Stimulated activated CD4-positive, alpha-beta T cell treated with anti-CD3 and anti-CD28 coated beads, Interleukin-2, amount 100 ng/mL, for 24 hours (primary cell): ENCODE data around the gene CFAP70.
"Not testable (repeated sequence)": the region's sequence is repeated elsewhere in the genome, so short reads cannot be mapped to it uniquely, and the experiment has no call there.

ENCODE experiments used
- DNase-seq, 2 donors: peaks; one replicate each; pipeline ENCODE4 v3.0.0-alpha.2; 2020

CFAP70 gene

DNA sequence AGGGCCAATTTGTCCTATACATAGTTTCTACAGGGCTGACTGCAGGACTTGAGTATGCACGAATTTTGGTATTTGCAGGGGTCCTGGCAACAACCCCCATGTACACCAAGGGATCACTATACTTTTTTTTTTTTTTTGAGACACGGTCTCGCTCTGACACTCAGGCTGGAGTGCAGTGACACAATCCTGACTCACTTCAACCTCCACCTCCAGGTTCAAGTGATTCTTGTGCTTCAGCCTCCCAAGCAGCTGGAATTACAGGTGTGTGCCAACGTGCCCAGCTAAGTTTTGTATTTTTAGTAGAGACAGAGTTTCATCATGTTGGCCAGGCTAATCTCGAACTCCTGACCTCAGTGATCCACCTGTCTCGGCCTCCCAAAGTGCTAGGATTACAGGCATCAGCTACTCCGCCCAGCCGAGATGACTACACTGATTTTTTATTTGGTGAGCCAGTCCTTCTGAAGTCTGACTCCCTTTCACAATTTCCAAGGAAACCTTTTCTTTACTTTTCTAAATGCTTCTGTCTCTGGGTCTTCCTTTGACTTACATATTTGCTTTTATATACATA, 19.8 kb downstream of the CFAP70 start:
- DNase-seq = no peak

DNA sequence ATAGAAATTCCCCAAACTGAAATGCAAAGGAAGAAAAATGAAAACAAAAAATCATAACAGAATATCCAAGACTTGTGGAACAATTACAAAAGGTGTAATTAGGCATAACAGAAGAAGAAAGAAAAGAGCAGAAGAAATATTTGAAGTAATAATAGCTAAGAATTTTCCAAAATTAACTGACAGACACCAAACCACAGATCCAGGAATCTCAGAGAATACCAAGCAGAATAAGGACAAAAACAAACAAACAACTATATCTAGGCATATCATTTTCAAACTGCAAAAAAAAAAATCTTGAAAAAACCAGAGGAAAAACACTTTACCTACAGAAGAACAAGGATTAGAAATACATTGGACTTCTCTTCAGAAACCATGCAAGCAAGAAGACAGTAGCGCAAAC, 25.5 kb downstream of the CFAP70 start:
- DNase-seq = no peak

DNA sequence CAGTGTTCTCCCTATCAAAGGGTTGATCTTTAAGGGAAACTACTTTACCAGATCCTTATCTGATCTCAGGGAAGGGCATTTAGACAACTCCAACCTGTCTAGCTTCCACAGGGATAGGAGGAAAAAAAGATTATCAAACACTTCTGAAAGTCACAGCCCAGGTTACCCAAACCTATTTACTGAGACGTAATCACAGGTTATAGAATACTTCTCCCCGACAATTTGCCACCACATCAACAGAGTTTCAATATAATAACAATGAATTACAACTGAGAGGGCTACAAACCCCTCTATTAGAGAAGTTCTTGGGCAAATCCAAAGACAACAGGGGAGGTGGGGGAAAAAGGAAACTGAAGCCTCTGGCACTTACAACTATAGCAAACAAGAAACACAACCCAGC, 26.3 kb downstream of the CFAP70 start:
- DNase-seq = no peak

DNA sequence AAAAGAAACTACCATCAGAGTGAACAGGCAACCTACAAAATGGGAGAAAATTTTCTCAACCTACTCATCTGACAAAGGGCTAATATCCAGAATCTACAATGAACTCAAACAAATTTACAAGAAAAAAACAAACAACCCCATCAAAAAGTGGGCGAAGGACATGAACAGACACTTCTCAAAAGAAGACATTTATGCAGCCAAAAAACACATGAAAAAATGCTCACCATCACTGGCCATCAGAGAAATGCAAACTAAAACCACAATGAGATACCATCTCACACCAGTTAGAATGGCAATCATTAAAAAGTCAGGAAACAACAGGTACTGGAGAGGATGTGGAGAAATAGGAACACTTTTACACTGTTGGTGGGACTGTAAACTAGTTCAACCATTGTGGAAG, 30.1 kb downstream of the CFAP70 start:
- not testable (repeated sequence) for DNase-seq

DNA sequence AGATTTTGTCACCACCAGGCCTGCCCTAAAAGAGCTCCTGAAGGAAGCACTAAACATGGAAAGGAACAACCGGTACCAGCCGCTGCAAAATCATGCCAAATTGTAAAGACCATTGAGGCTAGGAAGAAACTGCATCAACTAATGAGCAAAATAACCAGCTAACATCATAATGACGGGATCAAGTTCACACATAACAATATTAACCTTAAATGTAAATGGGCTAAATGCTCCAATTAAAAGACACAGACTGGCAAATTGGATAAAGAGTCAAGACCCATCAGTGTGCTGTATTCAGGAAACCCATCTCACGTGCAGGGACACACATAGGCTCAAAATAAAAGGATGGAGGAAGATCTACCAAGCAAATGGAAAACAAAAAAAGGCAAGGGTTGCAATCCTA, 33.4 kb downstream of the CFAP70 start:
- DNase-seq = not testable (repeated sequence)

DNA sequence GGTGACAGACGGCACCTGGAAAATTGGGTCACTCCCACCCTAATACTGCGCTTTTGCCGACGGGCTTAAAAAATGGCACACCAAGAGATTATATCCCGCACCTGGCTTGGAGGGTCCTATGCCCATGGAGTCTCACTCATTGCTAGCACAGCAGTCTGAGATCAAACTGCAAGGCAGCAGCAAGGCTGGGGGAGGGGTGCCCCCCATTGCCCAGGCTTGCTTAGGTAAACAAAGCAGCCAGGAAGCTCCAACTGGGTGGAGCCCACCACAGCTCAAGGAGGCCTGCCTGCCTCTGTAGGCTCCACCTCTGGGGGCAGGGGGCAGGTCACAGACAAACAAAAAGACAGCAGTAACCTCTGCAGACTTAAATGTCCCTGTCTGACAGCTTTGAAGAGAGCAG, 35.1 kb downstream of the CFAP70 start:
- not testable (repeated sequence) for DNase-seq

DNA sequence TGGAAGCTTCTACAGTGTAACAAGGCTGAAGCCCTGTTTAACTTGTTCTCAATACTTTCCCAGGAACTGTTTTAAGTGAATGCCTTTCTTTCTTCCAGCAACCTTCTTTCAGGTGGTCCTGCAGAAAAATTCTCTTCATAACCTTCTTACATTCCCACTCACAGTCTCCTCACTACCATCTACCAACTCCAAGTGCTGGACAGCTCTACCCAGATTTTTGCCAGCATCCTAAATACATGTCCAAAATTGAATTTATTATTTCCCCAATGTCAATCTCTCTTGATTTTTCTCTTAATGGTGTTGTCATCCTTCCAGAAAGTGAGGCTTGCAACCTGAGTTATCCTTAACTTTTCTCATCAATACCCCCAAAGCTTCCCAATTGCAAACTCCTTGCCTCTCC, 48.2 kb downstream of the CFAP70 start:
- DNase-seq = no peak

DNA sequence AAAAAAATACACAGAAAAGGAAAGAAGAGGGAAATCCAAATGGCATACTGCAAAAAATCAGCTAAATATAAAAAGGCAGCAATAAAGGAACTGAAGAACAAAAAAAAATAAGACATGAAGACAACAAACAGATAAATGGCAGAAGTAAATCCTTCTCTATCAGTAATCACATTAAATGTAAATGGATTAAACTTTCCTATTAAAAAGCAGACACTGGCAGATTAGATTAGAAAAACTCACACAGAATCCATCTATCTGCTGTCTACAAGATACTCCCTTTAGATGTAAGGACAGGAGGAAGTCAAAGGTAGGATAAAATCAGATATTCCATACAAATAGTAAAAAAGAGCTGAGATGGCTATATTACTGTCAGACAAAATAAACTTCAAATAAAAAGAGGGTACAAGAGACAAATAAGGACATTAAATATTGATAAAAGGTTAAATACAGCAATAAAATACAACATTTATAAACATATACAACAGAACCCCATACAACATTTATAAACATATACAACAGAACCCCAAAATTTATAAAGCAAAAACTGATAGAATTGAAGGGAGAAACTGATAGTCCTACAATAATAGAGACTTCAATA, 51.4 kb downstream of the CFAP70 start:
- DNase-seq = no peak

DNA sequence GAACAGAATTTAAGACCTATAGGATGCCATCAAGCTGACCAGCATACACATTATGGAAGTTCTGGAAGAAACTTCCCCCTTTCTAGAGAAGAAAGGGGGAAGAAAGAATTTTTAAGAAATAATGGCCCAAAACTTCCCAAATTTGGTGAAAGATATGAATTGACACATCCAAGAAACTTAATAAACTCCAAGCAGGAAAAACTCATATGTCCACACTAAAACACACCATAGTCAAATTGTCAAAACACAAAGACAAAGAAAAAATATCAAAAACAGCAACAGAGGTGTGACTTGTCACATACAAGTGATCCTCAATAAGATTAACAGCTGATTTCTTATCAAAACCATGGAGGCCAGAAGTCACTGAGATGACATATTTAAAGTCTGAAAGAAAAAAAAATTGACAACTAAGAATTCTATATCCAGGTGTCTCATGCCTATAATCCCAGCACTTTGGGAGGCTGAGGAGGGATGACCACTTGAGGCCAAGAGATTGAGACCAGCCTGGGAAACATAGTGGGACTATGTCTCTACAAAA, 52.4 kb downstream of the CFAP70 start:
- DNase-seq = no peak

DNA sequence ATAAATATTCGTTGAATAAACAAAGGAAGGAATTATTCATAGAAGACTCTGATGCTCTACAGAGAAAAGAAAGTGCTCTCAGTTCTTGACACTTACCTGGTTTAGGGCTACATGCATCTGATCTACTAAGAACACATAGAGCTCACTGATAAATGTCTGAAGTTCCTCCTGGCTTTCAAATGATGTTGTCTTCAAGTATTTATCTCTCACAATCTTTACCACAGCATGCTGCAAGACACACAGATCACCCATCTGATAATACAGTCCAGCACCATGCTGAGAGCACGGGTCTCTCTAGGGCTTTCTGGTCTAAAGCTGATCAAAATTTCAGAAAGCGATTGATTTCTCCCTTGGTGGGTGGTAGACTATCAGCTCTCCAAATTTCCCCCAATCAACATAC, 61.7 kb downstream of the CFAP70 start:
- DNase-seq = no peak

DNA sequence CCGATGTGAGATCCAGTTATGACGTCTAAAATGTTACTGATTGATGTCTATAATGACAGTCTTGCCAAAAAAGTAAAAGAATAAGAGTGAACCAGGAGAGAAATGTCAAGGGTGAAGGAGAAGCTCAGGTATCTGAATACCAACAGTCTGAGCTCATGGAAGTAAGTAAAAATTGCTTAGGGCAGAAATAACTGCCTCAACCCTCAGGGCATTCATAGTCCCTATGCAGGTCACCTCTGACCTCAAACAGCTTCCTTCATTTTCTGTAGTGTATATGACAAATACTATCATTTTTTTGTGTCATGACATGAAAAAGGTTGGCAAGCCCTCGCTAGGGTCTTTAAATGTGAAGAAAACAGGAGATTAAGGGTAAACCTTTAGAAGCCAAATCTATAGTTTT, 65.2 kb downstream of the CFAP70 start:
- DNase-seq = no peak

DNA sequence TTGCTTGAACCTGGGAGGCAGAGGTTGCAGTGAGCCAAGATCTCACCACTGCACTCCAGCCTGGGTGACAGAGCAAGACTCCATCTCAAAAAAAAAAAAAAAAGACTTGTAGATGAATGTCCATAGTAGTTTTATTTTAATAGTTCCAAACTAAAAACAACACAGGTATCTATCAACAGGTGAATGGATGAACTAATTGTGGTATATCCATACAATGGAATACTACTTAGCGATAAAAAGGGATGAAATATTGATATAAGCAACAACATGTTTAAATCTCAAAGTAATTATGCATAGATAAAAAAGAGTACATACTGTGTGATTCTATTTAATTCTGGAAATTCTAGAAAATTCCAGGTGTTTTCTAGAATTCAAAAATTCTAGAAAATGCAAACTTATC, 68.7 kb downstream of the CFAP70 start:
- DNase-seq = no peak

DNA sequence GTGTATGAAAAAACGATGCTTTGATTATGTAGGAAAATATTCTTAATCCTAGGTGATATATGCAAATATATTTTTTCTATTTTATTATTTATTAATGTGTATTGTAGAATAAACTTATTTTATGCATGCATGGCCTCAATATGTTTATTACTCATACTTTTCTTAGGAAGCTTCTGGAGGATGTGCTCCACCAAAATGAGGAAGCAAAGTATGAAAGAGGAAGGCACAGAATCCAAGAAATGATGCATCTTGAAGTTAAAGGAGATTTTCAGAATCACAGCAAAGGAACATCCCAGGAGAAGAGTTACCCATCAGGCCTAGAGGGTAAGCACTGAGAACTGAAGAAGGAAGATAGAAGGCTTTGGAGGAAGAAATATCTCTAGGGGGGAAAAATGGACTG, 71.2 kb downstream of the CFAP70 start:
- DNase-seq = no peak

DNA sequence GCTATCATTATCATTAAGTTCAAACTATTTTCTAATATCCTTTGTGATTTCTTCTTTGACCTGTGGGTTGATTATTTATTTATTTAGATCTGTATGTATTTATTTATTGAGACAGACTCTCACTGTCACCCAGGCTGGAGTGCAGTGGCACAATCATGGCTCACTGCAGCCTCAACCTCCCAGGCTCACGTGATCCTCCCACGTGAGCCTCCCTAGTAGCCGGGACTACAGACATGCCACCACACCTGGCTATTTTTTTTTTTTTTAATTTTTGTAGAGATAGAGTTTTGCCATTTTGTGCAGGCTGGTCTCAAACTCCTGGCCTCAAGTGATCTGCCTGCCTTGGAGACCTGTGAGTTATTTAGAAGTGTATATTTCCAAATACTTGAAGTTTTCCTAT, 77.6 kb downstream of the CFAP70 start:
- DNase-seq = no peak

DNA sequence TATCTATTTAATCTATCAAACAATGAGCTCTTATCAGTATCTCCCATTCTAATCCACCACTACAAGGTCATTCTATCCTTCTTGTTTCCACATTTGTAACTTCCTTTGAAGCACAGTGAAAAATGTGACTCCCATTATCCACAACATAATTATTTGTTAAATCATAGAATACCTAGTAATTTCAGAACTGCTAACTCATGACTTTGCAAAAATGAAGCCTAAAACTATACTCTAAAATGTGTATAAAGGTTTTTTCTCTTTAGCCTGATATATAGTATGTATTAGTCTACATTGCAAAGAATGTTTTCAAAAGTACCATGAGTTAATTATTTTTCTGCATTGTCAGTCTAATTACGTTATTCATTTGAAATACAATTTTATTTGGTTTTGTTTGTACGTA, 94.2 kb downstream of the CFAP70 start:
- no peak for DNase-seq

DNA sequence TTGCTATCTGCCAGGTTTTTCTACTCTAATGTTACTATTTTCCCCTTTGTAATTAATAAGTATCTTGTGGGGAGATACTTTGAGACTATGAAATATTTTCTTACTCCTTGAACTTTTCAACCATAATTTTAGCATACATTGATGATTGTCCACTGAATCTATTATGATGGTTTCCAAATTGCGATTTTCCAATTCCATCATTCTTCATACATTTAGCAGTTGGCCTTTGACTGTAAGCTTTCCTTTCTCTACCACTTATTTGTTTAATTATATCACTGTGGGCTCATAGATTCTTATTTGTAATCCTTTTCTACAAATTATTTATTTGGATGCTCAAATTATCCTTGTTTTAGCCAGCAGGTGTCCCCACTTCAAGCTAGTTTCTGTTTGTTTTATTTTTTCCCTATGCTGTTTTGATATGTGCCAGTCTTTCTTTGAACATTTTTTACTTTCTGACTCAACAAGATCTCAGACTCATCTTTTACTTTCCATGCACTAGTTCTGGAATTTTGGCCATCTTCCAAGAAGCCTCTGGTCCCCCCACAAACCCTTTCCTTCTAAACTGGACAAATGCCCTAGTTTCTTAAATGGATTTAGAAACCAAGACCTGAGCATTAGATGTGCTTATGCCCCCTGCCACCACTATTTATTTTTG, 94.8 kb downstream of the CFAP70 start:
- DNase-seq = no peak

DNA sequence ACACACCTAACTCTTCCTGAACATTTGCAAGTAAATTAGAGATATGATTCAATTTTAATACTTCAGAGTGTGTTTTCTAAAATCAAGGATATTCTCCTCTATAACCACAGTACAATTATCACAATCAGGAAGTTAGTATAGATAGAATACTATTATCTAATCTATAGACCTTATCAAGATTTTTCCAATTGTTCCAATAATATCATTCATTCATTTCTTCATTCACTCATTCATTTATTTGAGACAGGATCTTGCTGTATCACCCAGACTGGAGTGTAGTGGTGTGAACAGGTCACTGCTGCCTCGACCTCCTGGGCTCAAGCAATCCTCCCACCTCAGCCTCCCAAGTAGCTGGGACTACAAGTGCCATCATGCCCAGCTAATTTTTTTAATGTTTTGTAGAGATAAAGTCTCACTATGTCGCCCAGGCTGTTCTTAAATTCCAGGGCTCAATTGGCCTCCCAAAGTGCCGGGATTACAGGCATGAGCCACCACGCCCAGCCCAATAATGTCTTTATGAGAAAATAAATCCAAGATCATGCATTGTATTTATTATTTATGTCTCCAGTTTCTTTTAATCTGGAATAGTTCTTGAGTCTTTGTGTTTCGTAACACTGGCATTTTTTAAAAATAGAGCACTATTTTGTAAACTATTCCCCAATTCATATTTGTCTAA, 95.6 kb downstream of the CFAP70 start:
- DNase-seq = no peak

DNA sequence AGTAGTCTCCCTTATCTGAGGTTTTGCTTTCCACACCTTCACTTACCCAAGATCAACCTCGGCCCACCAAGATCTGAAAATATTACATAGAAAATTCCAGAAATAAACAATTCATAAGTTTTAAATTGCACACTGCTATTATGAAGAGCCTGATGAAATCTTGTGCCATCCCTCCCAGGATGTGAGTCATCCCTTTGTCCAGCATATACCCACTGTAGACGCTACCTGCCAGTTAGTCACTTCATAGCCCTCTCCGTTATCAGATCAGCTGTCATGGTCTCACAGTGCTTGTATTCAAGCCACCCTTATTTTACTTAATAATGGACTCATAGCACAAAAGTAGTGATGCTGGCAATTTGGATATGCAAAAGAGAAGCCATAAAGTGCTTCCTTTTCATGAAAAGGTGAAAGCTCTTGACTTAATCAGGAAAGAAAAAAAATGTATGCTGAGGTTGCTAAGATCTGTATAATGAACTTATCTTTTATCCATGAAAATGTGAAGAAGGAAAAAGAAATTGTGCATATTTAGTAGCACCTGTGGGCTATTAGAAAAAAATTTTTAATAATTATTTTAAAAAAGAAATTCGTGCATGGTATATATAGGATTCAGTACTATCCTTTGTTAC, 96.4 kb downstream of the CFAP70 start:
- DNase-seq = no peak

DNA sequence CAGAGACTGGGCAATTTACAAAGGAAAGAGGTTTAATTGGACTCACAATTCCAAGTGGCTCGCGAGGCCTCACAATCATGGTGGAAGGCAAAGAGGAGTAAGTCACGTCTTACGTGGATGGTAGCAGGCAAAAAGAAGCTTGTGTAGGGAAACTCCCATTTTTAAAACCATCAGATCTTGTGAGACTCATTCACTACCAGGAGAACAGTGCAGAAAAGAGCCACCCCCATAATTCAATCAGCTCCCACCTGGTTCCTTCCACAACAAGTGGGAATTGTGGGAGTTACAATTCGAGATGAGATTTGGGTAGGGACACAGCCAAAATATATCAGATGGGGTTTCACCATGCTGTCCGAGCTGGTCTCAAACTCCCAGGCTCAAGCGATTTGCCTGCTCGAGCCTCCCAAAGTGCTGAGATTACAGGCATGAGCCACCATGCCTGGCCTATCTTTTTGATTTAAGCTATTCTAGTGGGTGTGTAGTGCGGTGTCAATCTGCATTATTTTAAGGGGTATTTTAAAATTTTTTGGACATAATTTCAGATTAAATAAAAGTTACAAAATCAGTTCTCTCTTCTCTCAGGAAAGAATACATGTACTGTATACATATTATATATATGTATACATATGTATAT, 97.2 kb downstream of the CFAP70 start:
- no peak for DNase-seq

DNA sequence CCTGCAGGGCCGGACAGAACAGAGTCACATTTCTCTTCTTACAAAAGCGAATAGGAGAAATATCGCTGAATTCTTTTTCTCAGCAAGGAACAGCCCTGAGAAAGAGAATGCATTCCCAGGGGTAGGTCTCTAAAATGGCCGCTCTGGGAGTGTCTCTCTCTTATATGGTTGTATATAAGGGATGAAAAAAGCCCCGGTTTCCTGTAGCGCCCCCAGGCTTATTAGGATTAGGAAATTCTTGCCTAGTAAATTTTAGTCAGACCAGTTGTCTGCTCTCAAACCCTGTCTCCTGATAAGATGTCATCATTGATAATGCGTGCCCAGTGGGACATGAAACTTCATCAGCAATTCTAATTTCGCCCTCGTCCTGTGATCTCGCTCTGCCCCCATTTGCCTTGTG, 100.1 kb downstream of the CFAP70 start:
- DNase-seq = not testable (repeated sequence)

DNA sequence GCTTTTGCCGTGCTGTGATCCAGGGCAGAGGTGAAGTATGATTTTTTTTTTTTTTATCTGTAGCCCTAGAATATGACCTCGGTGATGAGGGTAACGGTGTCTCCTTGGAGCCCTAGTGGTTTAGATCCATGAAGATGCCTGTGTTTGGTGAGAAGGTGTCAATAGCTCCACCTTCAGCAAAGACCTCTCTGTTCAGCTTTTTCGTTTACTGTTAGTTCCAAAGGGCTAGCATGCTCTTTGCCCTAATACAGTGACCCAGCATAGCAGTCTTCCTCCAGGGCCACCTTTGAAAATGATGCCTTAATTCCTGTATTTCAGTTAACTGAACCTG, 105.5 kb downstream of the CFAP70 start:
- DNase-seq = no peak

DNA sequence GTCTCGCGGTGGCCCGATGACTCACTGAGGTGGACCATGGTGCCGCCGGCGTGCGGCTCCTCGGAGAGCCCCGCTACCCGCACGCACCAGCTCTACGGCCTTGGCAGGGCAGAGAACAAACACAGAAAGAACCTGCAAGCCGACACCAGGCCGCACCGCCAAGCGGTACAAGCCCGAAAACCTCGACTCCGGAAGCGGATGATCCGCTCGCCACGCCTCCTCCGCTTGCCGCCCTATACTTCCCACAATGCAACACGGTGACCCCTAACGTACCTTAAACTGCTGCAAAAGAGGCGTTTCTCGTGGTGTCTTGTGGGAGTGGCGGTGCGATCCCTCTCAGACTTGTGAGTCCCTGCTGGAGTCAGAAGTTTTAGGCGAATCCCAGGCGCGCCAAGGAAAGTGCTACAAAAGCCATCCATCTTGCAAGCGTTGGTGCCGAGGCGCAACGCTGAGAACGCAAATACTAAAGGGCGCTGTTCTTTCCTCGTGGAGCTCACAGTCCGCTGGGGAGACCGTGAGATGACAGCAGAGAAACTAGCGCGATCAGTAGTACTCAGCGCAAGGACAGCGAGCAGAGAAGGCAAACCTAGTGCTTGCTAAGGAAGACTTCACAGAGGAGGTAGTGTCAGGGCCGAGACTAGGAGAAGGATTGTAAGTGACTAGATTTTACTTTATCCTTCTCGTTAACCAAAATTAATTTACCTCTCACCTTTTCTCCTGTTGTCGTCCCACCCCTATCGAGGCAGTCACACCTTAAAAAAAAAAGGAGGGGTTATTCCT, 106.0 kb downstream of the CFAP70 start, which contains the start of gene MRPS16:
TSS of gene MRPS16 (minus strand) at position 200 of the 780 bp plus-strand sequence. CDS start at position 38, 162 bp downstream.
- peak; percentile 91 to 92 for DNase-seq
